Stomach (tissue), 4 donors: ENCODE results near the gene PKHD1.

Source experiments
- CTCF ChIP-seq, 7 experiments: fragments of 450-650 bp in 4 of 7; fragments of 200-600 bp in 3 of 7; sonication (generic) in 3 of 7; IDR thresholded peaks; one replicate each; pipeline ENCODE4 v1.5.1; 2016 to 2019; ENCODE audit warnings: antibody characterized with exemption in 7 of 7, control low read depth in 2 of 7, mild to moderate bottlenecking in 1 of 7
- EP300 ChIP-seq: sonication (generic); formaldehyde crosslinking; IDR thresholded peaks from one replicate; pipeline ENCODE4 v1.6.1; 2017; ENCODE audit warnings: antibody characterized with exemption
- POLR2A ChIP-seq, 4 donors: fragments of 450-650 bp; IDR thresholded peaks; one replicate each; pipeline ENCODE4 v1.6.1; 2016; ENCODE audit warnings: antibody characterized with exemption in 4 of 4, control low read depth in 2 of 4, mild to moderate bottlenecking in 1 of 4, moderate library complexity in 1 of 4
- POLR2AphosphoS5 ChIP-seq, 3 donors: sonication (generic); formaldehyde crosslinking; IDR thresholded peaks; one replicate each; pipeline ENCODE4 v1.6.1; 2016; ENCODE audit warnings: antibody characterized with exemption in 3 of 3

- no peak for TF ChIP-seq POLR2A (IDR thresholded peaks at IDR 0.05)
- TF ChIP-seq CTCF (IDR thresholded peaks at IDR 0.05) = no peak
- TF ChIP-seq POLR2AphosphoS5 (IDR thresholded peaks at IDR 0.05) = no peak
- TF ChIP-seq EP300 = no peak
Measured at GRCh38 chr6:52126231-52126630, 38.8 kb upstream of the PKHD1 start.
